NCI-H1092 treated with DMSO at 0.1 percent for 48 hours (cell line): ENCODE data around the gene CHRNB2.

Source experiments
- DNase-seq: peaks from one replicate; lab custom pipeline; 2025; lab: John Stamatoyannopoulos, UW

The CHRNB2 gene

DNA sequence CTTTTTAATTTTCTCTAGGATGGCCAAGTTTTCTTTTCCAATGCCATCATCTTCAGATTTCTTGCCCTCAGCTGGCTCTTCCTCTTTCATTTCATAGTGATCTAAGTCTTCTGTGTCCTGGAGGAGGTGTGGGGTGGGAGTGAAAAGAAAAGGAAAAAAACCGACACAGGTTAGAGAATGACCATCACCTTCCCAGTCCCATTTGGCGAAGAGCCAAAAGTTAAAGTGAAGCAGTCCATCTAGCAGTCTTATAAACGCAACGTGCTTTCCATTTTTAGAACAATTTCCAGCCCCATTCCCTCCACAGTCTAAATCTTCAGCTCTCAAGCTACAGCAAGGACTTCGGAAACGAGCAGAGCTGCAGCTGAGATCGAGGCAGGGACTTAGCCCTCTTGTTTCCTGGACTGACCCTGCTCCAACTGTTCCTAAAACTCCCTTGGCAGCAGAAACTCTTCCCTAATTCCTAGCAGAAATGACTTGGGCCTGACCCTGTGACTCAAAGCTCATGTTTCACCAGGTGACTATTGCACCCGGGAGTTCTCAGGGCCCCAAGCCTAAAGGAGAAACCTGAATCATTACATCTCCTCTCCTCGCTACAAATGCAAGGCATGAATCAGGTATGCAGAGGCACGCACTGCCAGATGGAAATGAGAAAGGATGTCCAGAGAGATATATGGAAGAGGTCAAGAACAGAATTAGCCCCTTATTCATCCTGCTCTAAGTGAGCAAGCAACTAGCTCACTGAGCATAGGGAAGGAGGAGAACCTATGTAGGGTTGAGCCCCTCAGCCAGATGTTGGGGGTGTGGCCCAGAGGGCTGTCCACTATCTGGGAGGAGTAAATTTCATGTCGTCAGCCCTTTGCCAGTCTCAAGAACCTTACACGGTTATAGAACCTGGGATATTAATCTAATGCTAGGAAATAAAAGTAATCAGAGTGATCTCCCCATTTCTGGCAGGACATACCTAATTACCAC lies 14.2 kb upstream of the CHRNB2 start:
- no peak for DNase-seq

DNA sequence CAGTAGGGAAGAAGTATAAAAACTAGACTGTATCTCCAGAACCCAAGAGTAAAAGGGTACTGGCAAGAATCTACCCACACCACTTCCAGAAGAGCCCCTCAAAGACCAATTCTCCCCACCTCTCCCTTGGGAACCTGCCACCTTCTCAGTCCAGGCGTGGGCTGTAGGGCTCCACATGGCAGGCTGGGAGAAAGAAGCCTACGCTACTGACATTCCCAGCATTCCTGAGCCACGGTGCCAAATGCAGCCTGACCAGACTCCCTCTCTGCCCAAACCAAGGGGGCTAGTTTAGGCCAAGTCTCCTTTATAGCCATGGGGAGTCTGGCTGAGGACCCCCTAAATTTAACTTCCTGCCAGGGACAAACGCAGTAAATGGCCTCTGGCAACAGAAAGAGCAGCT lies 11.2 kb upstream of the CHRNB2 start:
- no peak for DNase-seq

DNA sequence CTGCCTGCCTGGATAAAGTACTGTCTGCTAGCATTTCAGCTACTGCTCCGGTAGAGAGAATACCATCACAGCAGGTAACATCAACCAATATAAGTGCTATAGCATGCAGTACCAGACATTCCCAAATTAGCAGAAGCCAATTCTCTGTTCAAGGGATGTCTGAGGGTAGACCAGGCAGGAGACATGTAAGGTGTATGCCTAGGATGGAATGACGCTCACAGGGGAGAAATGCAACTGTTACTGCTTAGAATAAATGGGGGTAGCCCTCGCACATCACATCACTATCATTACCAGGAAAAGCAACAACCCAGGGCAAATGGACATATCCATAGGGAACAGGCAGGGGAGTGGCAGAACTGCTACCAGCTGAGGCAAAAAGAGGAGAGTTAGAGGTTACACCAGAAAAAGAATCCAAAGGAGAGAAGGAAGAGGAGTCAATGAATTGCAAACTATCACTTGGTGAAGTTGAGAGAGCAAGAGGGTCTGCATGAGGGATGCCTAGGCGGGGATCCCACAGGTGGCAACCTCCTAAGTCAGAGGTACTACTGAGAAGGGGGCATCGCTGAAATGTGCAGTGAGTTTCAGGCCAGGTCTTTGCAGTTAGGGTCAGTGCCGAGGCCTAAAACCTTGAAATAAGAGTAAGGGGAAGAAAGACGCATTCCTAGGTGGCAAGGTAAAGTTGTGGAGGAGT lies 10.2 kb upstream of the CHRNB2 start:
- DNase-seq, result no peak

DNA sequence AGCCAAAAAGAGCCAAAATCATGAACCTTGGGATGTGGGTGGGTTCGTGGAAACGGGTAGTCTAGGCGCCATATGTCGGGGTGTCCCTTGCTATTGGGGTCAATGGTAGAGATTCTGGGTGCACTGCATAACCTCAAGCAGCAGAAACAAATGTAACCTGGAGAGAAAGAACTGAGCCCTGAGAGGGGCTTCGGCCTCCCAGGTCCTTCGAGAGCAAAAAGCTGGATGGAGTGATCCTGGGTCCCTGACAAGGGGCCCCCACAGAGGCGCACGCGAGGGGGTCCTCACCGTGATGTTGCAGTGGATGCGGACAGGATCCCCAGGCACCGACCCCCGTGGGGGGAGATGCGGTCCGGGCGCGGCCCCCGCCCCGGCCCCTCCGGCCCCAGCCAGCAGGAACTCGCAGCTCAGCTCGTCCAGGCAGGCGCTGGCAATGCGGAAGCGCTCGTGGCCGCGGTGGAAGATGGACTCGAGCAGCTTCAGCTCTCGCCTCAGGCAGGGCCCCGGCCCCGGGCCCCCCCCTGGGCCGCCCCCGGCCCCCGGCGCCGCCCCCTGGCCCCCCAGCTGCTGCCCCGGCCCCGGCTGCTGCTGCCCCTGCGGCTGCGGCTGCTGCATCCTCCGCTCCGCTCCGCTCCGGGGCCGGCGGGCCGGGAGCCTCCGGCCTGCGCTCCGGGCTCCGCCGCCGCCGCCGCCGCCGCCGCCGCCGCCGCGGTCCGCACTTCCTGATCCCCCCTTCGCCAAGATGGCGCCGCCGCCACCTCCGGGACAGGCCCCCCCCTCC lies 9.4 kb upstream of the CHRNB2 start, which contains the start of gene UBE2Q1:
Gene UBE2Q1, minus strand, starts transcription at position 724 of the 781 bp plus-strand sequence. Its CDS starts 109 bp downstream, at position 615.
- no peak for DNase-seq

DNA sequence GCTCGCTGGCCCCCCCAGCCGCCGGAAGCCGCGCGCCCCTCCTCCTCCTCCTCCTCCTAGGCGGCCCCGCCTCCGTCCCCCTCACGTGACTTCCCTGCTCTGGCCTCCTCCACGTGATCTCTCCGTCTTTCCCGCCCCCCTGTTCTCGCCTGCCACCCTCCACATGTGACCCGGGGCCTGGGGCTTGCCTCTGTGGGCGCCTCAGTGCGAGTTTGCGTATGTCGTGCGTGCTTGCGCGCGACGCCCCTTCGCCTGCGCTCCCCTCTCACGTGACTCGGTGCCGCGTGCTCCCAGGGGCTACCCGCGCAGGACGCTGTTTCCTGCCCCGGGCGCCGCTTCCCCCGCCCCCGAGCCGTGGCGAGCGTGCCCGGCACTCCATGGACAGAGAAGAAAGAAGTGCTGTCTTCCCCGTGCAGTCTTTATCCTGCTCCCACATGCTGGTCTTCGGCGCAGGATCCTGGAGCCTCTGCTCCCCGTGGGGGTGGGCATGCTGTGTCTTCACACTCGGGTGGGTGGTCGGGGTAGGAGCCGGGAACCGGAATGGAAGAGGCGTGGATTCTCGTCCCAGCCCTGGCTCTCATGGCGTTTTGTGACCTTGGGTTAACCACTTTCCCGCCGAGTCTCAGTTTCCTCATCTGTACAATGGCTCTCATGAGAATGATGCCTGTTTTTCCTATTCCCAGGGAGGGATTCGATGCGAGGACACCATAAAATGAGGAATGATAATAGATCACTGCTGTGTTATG lies 8.7 kb upstream of the CHRNB2 start:
- DNase-seq, result peak; percentile 99

DNA sequence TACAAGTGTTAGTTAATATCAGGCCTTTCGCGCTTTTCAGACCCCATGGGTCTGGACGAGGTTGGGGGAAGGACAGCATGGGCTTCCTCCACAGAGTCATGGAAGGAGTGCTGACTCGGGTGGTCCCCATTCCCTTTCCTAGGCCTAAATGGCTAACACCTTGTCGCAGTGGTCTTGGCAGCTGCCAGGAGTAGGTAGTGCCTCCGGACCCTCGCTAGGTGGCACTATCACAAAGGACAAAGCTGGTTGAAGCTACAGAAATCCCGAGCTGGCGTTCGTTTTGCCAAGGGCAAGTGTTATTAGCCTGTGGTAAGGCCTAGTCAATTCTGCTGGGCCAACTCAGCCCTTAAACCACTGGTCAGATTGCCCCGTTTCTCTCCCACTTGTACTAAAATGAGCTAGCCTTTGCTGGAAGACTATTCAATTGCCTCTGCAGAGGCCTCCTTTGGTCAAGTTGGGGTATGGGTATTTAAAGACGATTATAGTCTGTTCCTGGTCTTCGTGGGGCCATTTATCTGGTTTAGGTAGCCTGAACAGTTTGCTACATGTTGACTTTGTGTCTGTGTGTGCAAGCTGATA lies 8.0 kb upstream of the CHRNB2 start:
- peak; percentile 95 for DNase-seq

DNA sequence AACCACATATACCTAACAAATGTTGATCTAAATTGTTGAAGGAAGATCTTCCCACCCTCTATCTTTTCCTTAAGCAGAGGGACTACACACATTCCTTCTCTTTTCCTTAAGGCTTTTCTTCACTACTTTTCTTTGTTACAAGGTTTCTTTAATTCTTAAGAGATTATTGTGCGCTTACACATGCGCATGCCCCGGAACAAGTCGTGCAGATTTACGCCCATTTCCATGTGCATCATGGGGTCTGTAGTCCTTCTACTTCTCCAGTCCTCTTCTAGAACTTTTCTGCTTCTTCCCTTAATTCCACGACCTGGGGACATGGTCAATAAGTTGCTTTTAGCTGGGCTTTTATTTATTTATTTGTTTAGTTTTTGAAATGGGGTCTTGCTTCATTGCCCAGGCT lies 1.7 kb upstream of the CHRNB2 start:
- no peak for DNase-seq

DNA sequence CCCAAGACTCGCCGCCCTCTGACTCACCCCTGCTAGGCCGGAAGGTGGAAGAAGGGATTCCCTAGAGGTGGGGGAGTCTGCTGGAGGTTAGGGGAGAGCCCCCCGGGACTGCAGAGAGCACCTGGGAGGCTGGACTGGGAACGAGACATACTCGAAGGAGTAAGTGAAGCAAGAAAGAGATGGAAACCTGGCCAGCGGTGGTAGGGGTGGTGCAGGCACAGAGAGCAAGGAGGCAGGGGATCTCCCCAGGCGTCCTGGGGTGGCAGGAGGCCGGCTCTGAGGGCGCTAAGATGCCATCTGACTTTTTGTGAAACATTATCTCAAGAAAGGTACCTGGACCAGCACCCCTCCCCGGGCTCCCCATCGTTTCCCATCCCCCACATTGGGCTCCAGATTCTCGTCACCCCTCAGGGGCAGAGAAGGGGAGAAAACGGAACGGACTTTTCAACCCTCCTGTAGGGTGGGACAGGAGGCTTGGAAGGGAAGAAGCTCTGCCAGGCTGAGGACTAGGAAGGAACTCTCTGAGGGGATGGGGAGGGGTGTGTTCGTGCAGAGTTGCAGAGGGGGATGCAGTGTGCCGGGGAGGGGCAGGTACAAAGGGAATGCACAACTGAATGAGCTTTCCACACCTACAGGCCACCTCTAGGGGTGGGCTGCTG lies 708 bp downstream of the CHRNB2 start:
- no peak for DNase-seq

DNA sequence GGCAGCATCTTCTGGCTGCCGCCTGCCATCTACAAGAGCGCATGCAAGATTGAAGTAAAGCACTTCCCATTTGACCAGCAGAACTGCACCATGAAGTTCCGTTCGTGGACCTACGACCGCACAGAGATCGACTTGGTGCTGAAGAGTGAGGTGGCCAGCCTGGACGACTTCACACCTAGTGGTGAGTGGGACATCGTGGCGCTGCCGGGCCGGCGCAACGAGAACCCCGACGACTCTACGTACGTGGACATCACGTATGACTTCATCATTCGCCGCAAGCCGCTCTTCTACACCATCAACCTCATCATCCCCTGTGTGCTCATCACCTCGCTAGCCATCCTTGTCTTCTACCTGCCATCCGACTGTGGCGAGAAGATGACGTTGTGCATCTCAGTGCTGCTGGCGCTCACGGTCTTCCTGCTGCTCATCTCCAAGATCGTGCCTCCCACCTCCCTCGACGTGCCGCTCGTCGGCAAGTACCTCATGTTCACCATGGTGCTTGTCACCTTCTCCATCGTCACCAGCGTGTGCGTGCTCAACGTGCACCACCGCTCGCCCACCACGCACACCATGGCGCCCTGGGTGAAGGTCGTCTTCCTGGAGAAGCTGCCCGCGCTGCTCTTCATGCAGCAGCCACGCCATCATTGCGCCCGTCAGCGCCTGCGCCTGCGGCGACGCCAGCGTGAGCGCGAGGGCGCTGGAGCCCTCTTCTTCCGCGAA lies 3.8 kb downstream of the CHRNB2 start:
- DNase-seq, result no peak

DNA sequence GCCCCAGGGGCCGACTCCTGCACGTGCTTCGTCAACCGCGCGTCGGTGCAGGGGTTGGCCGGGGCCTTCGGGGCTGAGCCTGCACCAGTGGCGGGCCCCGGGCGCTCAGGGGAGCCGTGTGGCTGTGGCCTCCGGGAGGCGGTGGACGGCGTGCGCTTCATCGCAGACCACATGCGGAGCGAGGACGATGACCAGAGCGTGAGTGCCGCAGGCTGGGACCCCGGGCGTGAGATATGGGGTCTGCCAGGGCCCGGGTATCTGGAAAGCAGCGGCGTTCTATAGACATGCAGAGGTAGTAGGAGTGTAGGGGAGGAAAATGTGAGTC lies 4.3 kb downstream of the CHRNB2 start:
- DNase-seq, result no peak

DNA sequence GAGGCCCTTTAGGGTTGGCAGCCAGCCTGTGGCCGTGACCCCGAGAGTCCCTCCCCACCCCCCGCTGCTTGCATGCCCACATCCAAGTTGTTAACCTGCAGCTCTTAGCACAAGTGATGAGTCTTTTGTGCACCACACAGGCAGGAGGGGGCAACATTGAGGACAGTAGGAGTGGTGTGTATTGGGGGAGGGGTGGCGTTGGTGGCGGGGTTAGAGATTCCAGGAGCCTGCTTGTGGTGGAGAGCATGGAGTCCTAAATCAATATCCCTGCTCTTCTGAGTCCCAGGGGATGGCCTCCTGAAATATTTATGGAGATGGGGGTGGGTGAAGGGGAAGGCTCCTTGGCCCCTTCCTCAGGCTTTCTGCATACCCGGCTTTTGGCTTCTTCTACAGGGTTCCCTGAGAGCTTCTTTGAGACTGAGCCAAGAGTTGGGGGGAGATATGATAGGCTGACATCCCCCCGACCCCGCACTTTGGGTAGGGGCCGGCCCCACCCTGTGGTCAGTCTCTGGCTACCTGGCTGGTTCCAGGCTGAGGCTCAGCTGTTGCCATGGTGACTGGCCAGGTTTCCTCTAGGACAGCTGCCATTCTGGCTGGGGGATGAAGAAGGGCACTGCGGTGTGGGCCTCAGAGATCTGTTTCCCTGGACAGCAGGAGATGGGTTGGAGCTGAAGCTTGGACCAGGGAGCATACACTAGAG lies 5.0 kb downstream of the CHRNB2 start:
- no peak for DNase-seq

DNA sequence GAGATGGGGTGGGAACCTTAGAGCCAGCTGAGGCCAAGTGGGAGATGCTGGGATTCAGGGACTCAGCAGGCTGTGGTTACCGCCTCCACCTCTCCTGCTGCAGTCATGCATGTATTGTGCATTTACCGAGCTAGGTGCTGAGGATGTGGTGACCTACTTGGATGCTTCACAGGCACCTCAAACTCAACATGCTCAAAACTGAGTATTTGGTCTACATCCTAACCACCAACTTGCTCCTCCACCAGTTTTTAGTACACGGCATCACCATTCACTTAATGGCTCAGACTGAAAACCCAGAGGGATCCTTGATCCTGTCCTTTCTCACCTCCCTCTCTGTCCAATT lies 5.6 kb downstream of the CHRNB2 start:
- DNase-seq, result no peak

DNA sequence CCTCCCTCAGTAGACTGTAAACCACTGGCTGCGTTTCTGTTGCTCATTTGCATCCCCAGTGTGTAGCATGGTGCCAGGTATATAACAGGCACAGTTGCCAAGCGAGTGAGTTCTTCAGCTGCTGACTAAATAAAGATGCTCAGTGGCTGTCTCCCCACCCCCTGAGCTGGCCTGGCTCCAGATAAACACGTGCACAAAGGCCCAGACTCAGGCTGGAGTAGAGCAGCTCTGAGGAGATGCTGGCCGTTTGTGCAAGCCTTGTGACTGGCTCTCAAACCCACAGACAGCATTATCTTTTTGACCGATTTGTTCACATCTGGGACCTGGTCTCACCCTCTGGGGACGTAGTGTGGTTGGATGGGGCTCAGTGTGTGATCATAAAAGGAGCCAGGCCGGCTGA lies 7.1 kb downstream of the CHRNB2 start:
- peak; percentile 79 for DNase-seq

DNA sequence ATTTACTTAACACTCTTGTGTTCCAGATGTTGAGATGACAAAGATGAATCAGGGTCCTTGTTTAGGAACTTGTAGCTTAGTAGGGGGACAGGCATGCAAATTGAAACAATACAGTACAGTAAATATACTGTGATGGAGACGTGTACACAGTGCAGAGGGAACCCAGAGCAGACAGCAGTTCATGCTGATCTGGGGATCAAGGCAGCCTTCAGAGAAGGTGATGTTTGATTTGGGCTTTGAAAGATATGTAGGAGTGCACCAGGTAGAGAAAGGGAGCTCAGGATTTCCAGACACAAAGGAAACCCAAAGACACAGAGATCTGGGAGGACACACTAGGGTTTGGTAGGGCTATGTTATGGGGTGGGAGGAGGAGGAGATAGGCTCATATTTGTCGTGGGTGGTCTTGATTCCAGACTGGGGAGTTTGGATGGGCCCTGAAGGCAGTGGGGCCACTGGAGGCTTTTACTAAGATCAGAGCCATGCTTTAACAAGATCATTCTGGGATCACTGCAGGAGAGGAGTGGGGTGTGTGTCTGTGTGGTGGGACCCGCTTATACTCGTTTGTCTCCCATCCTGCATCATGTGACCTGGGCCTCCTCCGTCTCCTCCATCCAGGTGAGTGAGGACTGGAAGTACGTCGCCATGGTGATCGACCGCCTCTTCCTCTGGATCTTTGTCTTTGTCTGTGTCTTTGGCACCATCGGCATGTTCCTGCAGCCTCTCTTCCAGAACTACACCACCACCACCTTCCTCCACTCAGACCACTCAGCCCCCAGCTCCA lies 7.8 kb downstream of the CHRNB2 start:
- DNase-seq, result no peak

DNA sequence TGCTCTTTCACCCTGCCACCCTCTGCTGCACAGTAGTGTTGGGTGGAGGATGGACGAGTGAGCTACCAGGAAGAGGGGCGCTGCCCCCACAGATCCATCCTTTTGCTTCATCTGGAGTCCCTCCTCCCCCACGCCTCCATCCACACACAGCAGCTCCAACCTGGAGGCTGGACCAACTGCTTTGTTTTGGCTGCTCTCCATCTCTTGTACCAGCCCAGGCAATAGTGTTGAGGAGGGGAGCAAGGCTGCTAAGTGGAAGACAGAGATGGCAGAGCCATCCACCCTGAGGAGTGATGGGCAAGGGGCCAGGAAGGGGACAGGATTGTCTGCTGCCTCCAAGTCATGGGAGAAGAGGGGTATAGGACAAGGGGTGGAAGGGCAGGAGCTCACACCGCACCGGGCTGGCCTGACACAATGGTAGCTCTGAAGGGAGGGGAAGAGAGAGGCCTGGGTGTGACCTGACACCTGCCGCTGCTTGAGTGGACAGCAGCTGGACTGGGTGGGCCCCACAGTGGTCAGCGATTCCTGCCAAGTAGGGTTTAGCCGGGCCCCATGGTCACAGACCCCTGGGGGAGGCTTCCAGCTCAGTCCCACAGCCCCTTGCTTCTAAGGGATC lies 8.5 kb downstream of the CHRNB2 start:
- no peak for DNase-seq

DNA sequence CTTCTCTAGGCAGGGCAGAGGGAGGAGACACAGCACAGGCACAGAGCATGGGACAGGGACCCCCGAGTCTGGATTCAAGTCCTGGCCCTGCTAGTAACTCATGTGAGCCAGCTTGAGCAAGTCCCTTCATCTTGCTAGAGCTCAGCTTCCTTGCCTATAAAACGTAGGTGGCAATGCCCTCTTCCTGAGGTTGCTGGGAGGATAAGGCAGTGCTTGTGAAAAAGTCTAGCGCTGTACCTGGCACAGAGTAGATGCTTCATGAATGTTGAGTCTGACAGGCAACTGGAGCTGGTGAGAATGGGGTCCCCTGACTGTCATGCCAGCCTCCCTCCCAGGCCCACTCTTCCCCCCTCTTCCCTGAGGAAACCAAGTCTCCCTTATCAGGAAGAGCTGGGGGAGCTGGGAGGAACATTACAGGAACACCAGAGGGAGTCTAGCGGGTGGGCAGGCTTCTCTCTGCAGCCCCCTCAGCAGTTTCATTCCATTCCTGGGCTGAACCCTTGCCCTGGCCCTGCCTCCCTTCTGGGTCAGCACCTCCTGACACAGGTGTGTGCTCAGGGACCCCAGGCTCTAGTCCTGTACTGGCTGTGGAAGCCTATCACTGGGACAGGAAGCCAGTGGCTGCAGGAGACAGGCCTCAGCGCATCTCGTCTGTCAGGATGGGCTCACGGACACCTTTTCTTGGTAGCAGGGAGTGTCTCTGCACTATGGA lies 9.9 kb downstream of the CHRNB2 start:
- no peak for DNase-seq

DNA sequence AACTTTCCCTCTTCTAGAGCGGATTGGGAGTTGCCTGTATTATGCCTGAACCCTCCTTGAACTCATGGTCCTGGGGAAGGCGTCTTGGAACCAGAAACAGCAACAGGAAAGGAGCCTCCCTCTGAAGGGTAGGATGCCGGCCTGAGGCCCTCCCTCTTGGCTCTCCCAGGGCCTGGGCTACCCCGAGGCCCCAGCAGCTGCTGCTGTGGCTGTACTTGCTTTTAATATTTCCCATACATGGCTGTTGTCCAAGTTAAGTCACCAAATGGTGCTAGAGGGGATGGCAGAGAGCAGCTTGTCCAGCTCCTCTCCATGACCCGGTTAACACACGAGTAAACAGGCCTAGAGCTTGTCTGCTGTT lies 10.5 kb downstream of the CHRNB2 start:
- DNase-seq, result no peak

DNA sequence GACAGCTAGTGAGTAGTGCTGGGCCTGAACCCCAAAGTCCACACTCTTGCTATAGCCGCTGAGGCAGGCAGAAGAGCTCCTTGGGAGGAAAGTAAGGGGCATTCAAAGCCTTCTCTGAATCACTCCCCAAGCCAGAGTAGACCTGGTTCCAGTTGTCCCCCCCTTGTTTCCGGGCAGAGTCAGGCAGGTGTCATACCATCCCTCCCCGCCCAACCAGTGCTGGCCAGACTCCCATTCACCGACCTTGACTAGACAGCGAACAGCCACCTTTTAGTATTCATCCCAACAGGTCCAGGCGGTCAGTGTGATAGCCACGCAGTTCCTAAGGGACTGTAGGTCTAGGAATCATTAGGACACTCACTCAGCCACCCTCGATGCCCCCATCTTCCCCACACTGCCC lies 11.8 kb downstream of the CHRNB2 start:
- no peak for DNase-seq
